ENCODE data around the gene TARBP1.

- TF ChIP-seq POLR2AphosphoS5 (IDR thresholded peaks at IDR 0.05; ENCODE audit: low read depth, low read length) = no peak
- TF ChIP-seq TAF1 (IDR thresholded peaks at IDR 0.05; ENCODE audit: borderline replicate concordance, low read depth, low read length) = no peak
Observed at GRCh38 chr1:234527346-234527745, 48.4 kb upstream of the TARBP1 start.

Data from GM12892 (cell line).